ENCODE data around the gene ARID4B. TPM values are rescaled to one million over a fixed set of nuclear protein-coding genes. Genes with fewer than 3 reads are reported as not detected.

ARID4B gene
- total RNA-seq, 2 experiments from 2014 or later = 38.8 to 41.9 TPM

- ChIA-PET POLR2A (no interaction called here), CTCF (interaction anchor here (2.1 kb wide), 1 partner anchor 65 kb away, joined by 10 read pairs; no protein-coding TSS in a partner anchor)
- no peak for TF ChIP-seq CTCF (IDR thresholded peaks at IDR 0.05)
- H3K9me3 Mint-ChIP-seq = no peaks in the 10 kb centered on the region
- intact Hi-C loops (cut with micrococcal nuclease) = no loop called here
- H3K27ac Mint-ChIP-seq = no peak overlapping the region
- ATAC-seq = no peak
- peaks cover 2% of the 10 kb centered on the region for H3K27me3 Mint-ChIP-seq
- DNase-seq = no peak
- no peaks in the 10 kb centered on the region for H3K4me1 Mint-ChIP-seq (ENCODE audit: low read depth)
- no peak overlapping the region for H3K4me3 Mint-ChIP-seq
- no peaks in the 10 kb centered on the region for H3K36me3 Mint-ChIP-seq (ENCODE audit: low read depth)
These were observed 23.9 kb upstream of the ARID4B start for GRCh38 chr1:235351898-235352297.

- ChIA-PET POLR2A (no interaction called here), CTCF (interaction anchor here (2.1 kb wide), 1 partner anchor 65 kb away, joined by 10 read pairs; no protein-coding TSS in a partner anchor)
- H3K9me3 Mint-ChIP-seq = no peaks in the 10 kb centered on the region
These were observed 23.5 kb upstream of the ARID4B start for GRCh38 chr1:235351441-235351840.

GRCh38 chr1:235343726-235344125, 15.7 kb upstream of the ARID4B start:
- no peak for TF ChIP-seq CTCF (IDR thresholded peaks at IDR 0.05)
- Mint-ChIP-seq H3K9me3 (no peaks in the 10 kb centered on the region), H3K27ac (peak overlapping the region; percentile 42), H3K4me3 (no peak overlapping the region), H3K4me1 (ENCODE audit: low read depth) (peaks cover 14% of the 10 kb centered on the region), H3K36me3 (ENCODE audit: low read depth) (peaks cover 16% of the 10 kb centered on the region), H3K27me3 (no peaks in the 10 kb centered on the region)
- POLR2A ChIA-PET = no interaction called here
- CTCF ChIA-PET = no interaction called here
- intact Hi-C loops (cut with micrococcal nuclease) = no loop called here
- ATAC-seq (no peak), DNase-seq (peak; percentile 13)

More at GRCh38 chr1:235351441-235351840, 23.5 kb upstream of the ARID4B start:
- ATAC-seq (no peak), DNase-seq (no peak)
- Mint-ChIP-seq H3K4me1 (ENCODE audit: low read depth) (no peaks in the 10 kb centered on the region), H3K27me3 (peaks cover 2% of the 10 kb centered on the region), H3K36me3 (ENCODE audit: low read depth) (no peaks in the 10 kb centered on the region), H3K27ac (no peak overlapping the region), H3K4me3 (no peak overlapping the region)
- intact Hi-C loops (cut with micrococcal nuclease) = no loop called here
- no peak for TF ChIP-seq CTCF (IDR thresholded peaks at IDR 0.05)

- H3K27me3 Mint-ChIP-seq = no peaks in the 10 kb centered on the region
- POLR2A ChIA-PET = interaction anchor here (0.7 kb wide), 2 partner anchors 13 to 15 kb away, joined by 3 read pairs; partner anchors contain the start of gene ARID4B
- TF ChIP-seq CTCF (IDR thresholded peaks at IDR 0.05) = no peak
- DNase-seq (no peak), ATAC-seq (no peak)
- CTCF ChIA-PET = interaction anchor here (0.7 to 1.1 kb wide), 3 partner anchors 12 to 161 kb away, joined by 3 read pairs; no protein-coding TSS in a partner anchor
- H3K4me1 Mint-ChIP-seq (ENCODE audit: low read depth) = peaks cover 16% of the 10 kb centered on the region
- peak overlapping the region; percentile 47 for H3K27ac Mint-ChIP-seq
- no peaks in the 10 kb centered on the region for H3K9me3 Mint-ChIP-seq
- H3K36me3 Mint-ChIP-seq (ENCODE audit: low read depth) = peaks cover 16% of the 10 kb centered on the region
- no peak overlapping the region for H3K4me3 Mint-ChIP-seq
- intact Hi-C loops (cut with micrococcal nuclease) = no loop called here
These were observed 14.5 kb upstream of the ARID4B start for GRCh38 chr1:235342471-235342870.

- intact Hi-C loops (cut with micrococcal nuclease) = no loop called here
- ChIA-PET POLR2A (interaction anchor here (0.7 kb wide), 1 partner anchor 13 kb away, joined by 3 read pairs; no protein-coding TSS in a partner anchor), CTCF (interaction anchor here (1.1 kb wide), 1 partner anchor 11 kb away, joined by 3 read pairs; no protein-coding TSS in a partner anchor)
- no peak for ATAC-seq
- H3K27me3 Mint-ChIP-seq = no peaks in the 10 kb centered on the region
- DNase-seq = no peak
- no peak for TF ChIP-seq CTCF (IDR thresholded peaks at IDR 0.05)
- H3K4me1 Mint-ChIP-seq (ENCODE audit: low read depth) = peaks cover 18% of the 10 kb centered on the region
- no peak overlapping the region for H3K4me3 Mint-ChIP-seq
- peak overlapping the region; percentile 47 for H3K27ac Mint-ChIP-seq
- no peaks in the 10 kb centered on the region for H3K9me3 Mint-ChIP-seq
- peaks cover 16% of the 10 kb centered on the region for H3K36me3 Mint-ChIP-seq (ENCODE audit: low read depth)
These were observed 14.1 kb upstream of the ARID4B start for GRCh38 chr1:235342039-235342438.

All from activated CD8-positive, alpha-beta T cell treated with anti-CD3 and anti-CD28 coated beads for 36 hours (primary cell).